ENCODE data around the gene MAL. TPM values are rescaled to one million over a fixed set of nuclear protein-coding genes. Genes with fewer than 3 reads are reported as not detected.

The MAL gene
- total and polyA plus RNA-seq, 2 experiments from 2014 or later, result not detected

DNA sequence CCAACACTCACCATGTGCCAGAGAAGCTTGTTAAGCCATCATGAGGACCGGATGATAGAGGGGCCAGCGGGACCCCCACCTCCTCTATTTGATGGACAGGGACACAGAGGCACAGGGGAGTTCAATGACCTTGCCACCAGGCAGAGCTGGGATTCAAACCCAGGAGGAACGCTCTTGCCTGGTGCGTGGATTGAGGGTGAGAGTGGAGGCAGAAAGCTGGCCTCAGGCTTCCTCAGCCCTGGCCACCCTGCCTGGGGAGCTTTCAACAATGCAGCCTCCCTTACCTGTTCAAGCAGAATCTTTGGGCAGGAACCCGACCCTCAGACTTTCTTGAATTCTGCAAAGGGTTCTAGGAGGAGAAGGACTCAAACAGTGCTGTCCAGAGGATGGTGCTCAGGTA is 39.9 kb upstream of the MAL start:
- no peak overlapping the region for H2AFZ ChIP-seq
- TF ChIP-seq EZH2phosphoT487 (IDR thresholded peaks at IDR 0.05; ENCODE audit: insufficient read depth, low read depth), result no peak
- TF ChIP-seq EZH2 (IDR thresholded peaks at IDR 0.05; ENCODE audit: insufficient read depth, poor library complexity, severe bottlenecking), result no peak

GRCh38 chr2:94986392-94986963 is 39.0 kb upstream of the MAL start:
- 33 to 40% methylated on average over 3 of the region's 3 CpGs for WGBS, 2 experiments (ENCODE audit: low coverage in 1 of 2, low lambda C conversion rate in 2 of 2, missing lambda C conversion rate in 2 of 2)
- in situ Hi-C loops (cut with MboI), result no loop called here
- no peaks in the 10 kb centered on the region for H3F3A ChIP-seq (ENCODE audit: insufficient read depth)
- no peak overlapping the region for H3K4me3 ChIP-seq
- no peaks in the 10 kb centered on the region for H4K20me1 ChIP-seq (ENCODE audit: insufficient read depth)
- H3K9ac ChIP-seq, result no peak overlapping the region
- peak; percentile 77 for DNase-seq
- no peak for TF ChIP-seq EZH2 (IDR thresholded peaks at IDR 0.05; ENCODE audit: insufficient read depth, poor library complexity, severe bottlenecking)
- no peak for TF ChIP-seq EZH2phosphoT487 (IDR thresholded peaks at IDR 0.05; ENCODE audit: insufficient read depth, low read depth)
- H3K27ac ChIP-seq, result no peak overlapping the region
- no peaks in the 10 kb centered on the region for H3K4me1 ChIP-seq (ENCODE audit: insufficient read depth)
- H3K9me3 ChIP-seq (ENCODE audit: low read depth), result no peaks in the 10 kb centered on the region
- no peaks in the 10 kb centered on the region for H3K9me2 ChIP-seq (ENCODE audit: insufficient read depth)
- H3K36me3 ChIP-seq (ENCODE audit: low read depth), result no peaks in the 10 kb centered on the region
- H3K79me2 ChIP-seq (ENCODE audit: insufficient read depth), result no peaks in the 10 kb centered on the region
- no peak overlapping the region for H2AFZ ChIP-seq
- peaks cover 28% of the 10 kb centered on the region for H3K27me3 ChIP-seq (replicated peaks; ENCODE audit: insufficient read depth)
- no peak overlapping the region for H3K4me2 ChIP-seq (ENCODE audit: unreplicated experiment)

More for the DNA sequence above, 39.9 kb upstream of the MAL start:
- Histone ChIP-seq H3K4me1 (ENCODE audit: insufficient read depth) (no peaks in the 10 kb centered on the region), H3F3A (ENCODE audit: insufficient read depth) (no peaks in the 10 kb centered on the region), H3K9ac (no peak overlapping the region), H3K4me2 (ENCODE audit: unreplicated experiment) (no peak overlapping the region), H3K9me3 (ENCODE audit: low read depth) (no peaks in the 10 kb centered on the region), H3K9me2 (ENCODE audit: insufficient read depth) (no peaks in the 10 kb centered on the region), H3K4me3 (no peak overlapping the region), H3K27ac (no peak overlapping the region), H3K79me2 (ENCODE audit: insufficient read depth) (no peaks in the 10 kb centered on the region), H3K27me3 (replicated peaks; ENCODE audit: insufficient read depth) (peaks cover 21% of the 10 kb centered on the region), H4K20me1 (ENCODE audit: insufficient read depth) (no peaks in the 10 kb centered on the region), H3K36me3 (ENCODE audit: low read depth) (no peaks in the 10 kb centered on the region)
- no peak for DNase-seq
- in situ Hi-C loops (cut with MboI), result no loop called here
- 29 to 39% methylated on average over 5 of the region's 5 CpGs for WGBS, 2 experiments (ENCODE audit: low coverage in 1 of 2, low lambda C conversion rate in 2 of 2, missing lambda C conversion rate in 2 of 2)

- Histone ChIP-seq H3F3A (ENCODE audit: insufficient read depth) (no peaks in the 10 kb centered on the region), H3K9ac (no peak overlapping the region), H2AFZ (no peak overlapping the region), H3K4me1 (ENCODE audit: insufficient read depth) (no peaks in the 10 kb centered on the region), H3K4me3 (no peak overlapping the region), H3K27ac (no peak overlapping the region), H3K9me2 (ENCODE audit: insufficient read depth) (no peaks in the 10 kb centered on the region), H3K27me3 (replicated peaks; ENCODE audit: insufficient read depth) (peaks cover 37% of the 10 kb centered on the region), H3K36me3 (ENCODE audit: low read depth) (no peaks in the 10 kb centered on the region), H3K4me2 (ENCODE audit: unreplicated experiment) (no peak overlapping the region), H3K79me2 (ENCODE audit: insufficient read depth) (no peaks in the 10 kb centered on the region), H3K9me3 (ENCODE audit: low read depth) (no peaks in the 10 kb centered on the region), H4K20me1 (ENCODE audit: insufficient read depth) (no peaks in the 10 kb centered on the region)
- 31 to 32% methylated on average over 15 of the region's 15 CpGs for WGBS, 2 experiments (ENCODE audit: low coverage in 1 of 2, low lambda C conversion rate in 2 of 2, missing lambda C conversion rate in 2 of 2)
- DNase-seq, result no peak
- TF ChIP-seq EZH2phosphoT487 (IDR thresholded peaks at IDR 0.05; ENCODE audit: insufficient read depth, low read depth), result no peak
- no peak for TF ChIP-seq EZH2 (IDR thresholded peaks at IDR 0.05; ENCODE audit: insufficient read depth, poor library complexity, severe bottlenecking)
- in situ Hi-C loops (cut with MboI), result no loop called here
Observed at GRCh38 chr2:94987074-94988020, 38.2 kb upstream of the MAL start.

GRCh38 chr2:94990956-94991355 is 34.6 kb upstream of the MAL start:
- H3K27me3 ChIP-seq (replicated peaks; ENCODE audit: insufficient read depth), result peaks cover 72% of the 10 kb centered on the region
- in situ Hi-C loops (cut with MboI), result no loop called here
- TF ChIP-seq EZH2phosphoT487 (IDR thresholded peaks at IDR 0.05; ENCODE audit: insufficient read depth, low read depth), result no peak
- TF ChIP-seq EZH2 (IDR thresholded peaks at IDR 0.05; ENCODE audit: insufficient read depth, poor library complexity, severe bottlenecking), result no peak

More at GRCh38 chr2:94990956-94991355, 34.6 kb upstream of the MAL start:
- Histone ChIP-seq H3K79me2 (ENCODE audit: insufficient read depth) (no peaks in the 10 kb centered on the region), H3K4me1 (ENCODE audit: insufficient read depth) (no peaks in the 10 kb centered on the region), H3K4me3 (no peak overlapping the region), H3K9me2 (ENCODE audit: insufficient read depth) (no peaks in the 10 kb centered on the region), H4K20me1 (ENCODE audit: insufficient read depth) (no peaks in the 10 kb centered on the region), H3K4me2 (ENCODE audit: unreplicated experiment) (no peak overlapping the region), H2AFZ (no peak overlapping the region), H3K36me3 (ENCODE audit: low read depth) (no peaks in the 10 kb centered on the region), H3F3A (ENCODE audit: insufficient read depth) (no peaks in the 10 kb centered on the region), H3K9ac (no peak overlapping the region), H3K9me3 (ENCODE audit: low read depth) (no peaks in the 10 kb centered on the region), H3K27ac (no peak overlapping the region)
- no peak for DNase-seq
